Liver (tissue), 9 donors: Measurements from ENCODE around the gene AJUBA. TPM values are rescaled to one million over a fixed set of nuclear protein-coding genes. Genes with fewer than 3 reads are reported as not detected.
A peak's percentile ranks its signal among the peaks of the same experiment; 100 is the strongest.

Experiments
- DNase-seq: peaks from one replicate; pipeline ENCODE4 v3.0.0-alpha.2; 2017; ENCODE audit warnings: low spot score
- H3K27ac ChIP-seq, 2 donors: one replicate each; pipeline ENCODE4 v1.7.0; 2013; ENCODE audit warnings: inconsistent platforms in 2 of 2, low read length in 2 of 2, control low read depth in 1 of 2, low read depth in 1 of 2, mild to moderate bottlenecking in 1 of 2
- H3K27me3 ChIP-seq, 4 donors: one replicate each; pipeline versions ENCODE4 v1.6.1 to v1.7.0; 2013; ENCODE audit warnings: low read length in 3 of 4, inconsistent platforms in 1 of 4, mild to moderate bottlenecking in 1 of 4, moderate library complexity in 1 of 4; ENCODE audit not compliant: control insufficient read depth in 4 of 4, insufficient read depth in 4 of 4
- H3K36me3 ChIP-seq, 4 donors: one replicate each; pipeline versions ENCODE4 v1.6.1 to v1.7.0; 2013; ENCODE audit warnings: low read length in 3 of 4, mild to moderate bottlenecking in 3 of 4, low read depth in 1 of 4, moderate library complexity in 1 of 4; ENCODE audit not compliant: control insufficient read depth in 4 of 4, insufficient read depth in 3 of 4
- H3K4me1 ChIP-seq, 4 donors: one replicate each; pipeline versions ENCODE4 v1.6.1 to v1.7.0; 2013; ENCODE audit warnings: low read length in 3 of 4, mild to moderate bottlenecking in 3 of 4, moderate library complexity in 1 of 4; ENCODE audit not compliant: control insufficient read depth in 4 of 4, insufficient read depth in 4 of 4
- H3K4me3 ChIP-seq, 3 donors: one replicate each; pipeline versions ENCODE4 v1.6.1 to v1.7.0; 2013; ENCODE audit warnings: low read length in 3 of 3, control low read depth in 1 of 3, low read depth in 1 of 3, mild to moderate bottlenecking in 1 of 3
- H3K9ac ChIP-seq, 2 donors: one replicate each; pipeline ENCODE4 v1.7.0; 2013; ENCODE audit warnings: low read length in 2 of 2, mild to moderate bottlenecking in 2 of 2, moderate library complexity in 2 of 2, control low read depth in 1 of 2, low read depth in 1 of 2
- H3K9me3 ChIP-seq, 4 donors: one replicate each; pipeline versions ENCODE4 v1.6.1 to v1.7.0; 2013; ENCODE audit warnings: low read length in 3 of 4; ENCODE audit not compliant: control insufficient read depth in 4 of 4
- CTCF ChIP-seq: fragments of 150-350 bp; IDR thresholded peaks from 2 replicates; pipeline ENCODE4 v1.5.1; 2017; ENCODE audit warnings: improper control_type of control experiment, low read depth, low read length; ENCODE audit not compliant: missing input control
- EGR1 ChIP-seq, 2 donors: IDR thresholded peaks; 2 replicates each; pipeline ENCODE4 v1.6.1; 2016 to 2018; ENCODE audit warnings: antibody characterized with exemption in 2 of 2, low read depth in 2 of 2
- FOXA1 ChIP-seq: IDR thresholded peaks from 2 replicates; pipeline ENCODE4 v1.6.1; 2016; ENCODE audit warnings: antibody characterized with exemption
- HNF4A ChIP-seq, 2 donors: conservative IDR thresholded peaks; 2 replicates each; pipeline ENCODE4 v1.6.1; 2016; ENCODE audit warnings: antibody characterized with exemption in 2 of 2, mild to moderate bottlenecking in 2 of 2
- HNF4G ChIP-seq: IDR thresholded peaks from 2 replicates; pipeline ENCODE4 v1.6.1; 2016; ENCODE audit warnings: antibody characterized with exemption
- JUND ChIP-seq, 2 donors: IDR thresholded peaks; 2 replicates each; pipeline ENCODE4 v1.6.1; 2016; ENCODE audit warnings: antibody characterized with exemption in 2 of 2
- MAX ChIP-seq: IDR thresholded peaks from 2 replicates; pipeline ENCODE4 v1.6.1; 2016; ENCODE audit warnings: antibody characterized with exemption
- NR2F2 ChIP-seq: IDR thresholded peaks from 2 replicates; pipeline ENCODE4 v1.6.1; 2016; ENCODE audit warnings: antibody characterized with exemption
- RAD21 ChIP-seq, 2 donors: IDR thresholded peaks; 2 replicates each; pipeline ENCODE4 v1.6.1; 2016; ENCODE audit warnings: antibody characterized with exemption in 2 of 2, mild to moderate bottlenecking in 2 of 2
- REST ChIP-seq: IDR thresholded peaks from 2 replicates; pipeline ENCODE4 v1.6.1; 2016; ENCODE audit warnings: antibody characterized with exemption, mild to moderate bottlenecking
- RXRA ChIP-seq, 2 donors: IDR thresholded peaks; 2 replicates each; pipeline ENCODE4 v1.6.1; 2017 to 2018; ENCODE audit warnings: antibody characterized with exemption in 2 of 2, mild to moderate bottlenecking in 1 of 2
- YY1 ChIP-seq: IDR thresholded peaks from 2 replicates; pipeline ENCODE4 v1.6.1; 2016; ENCODE audit warnings: antibody characterized with exemption, mild to moderate bottlenecking
- ZBTB33 ChIP-seq: IDR thresholded peaks from 2 replicates; pipeline ENCODE4 v1.6.1; 2016; ENCODE audit warnings: antibody characterized with exemption
- WGBS: extraction: QIAGEN DNeasy Blood & Tissue Kit; methylation state at CpG from one replicate; pipeline ENCODE4 v1.1.7; 2013; 5-methylcytosine and 5-hydroxymethylcytosine counted together
- polyA plus RNA-seq, 2 donors: library from polyadenylated mRNA; stranded (reverse) in 1 of 2; unstranded in 1 of 2; fragments of 200-250 nt in 1 of 2; fragments of >200 nt in 1 of 2; fragmentation: Nextera tagmentation in 1 of 2; extraction: Ambion mirVana in 1 of 2; gene quantifications; one replicate each; pipeline versions ENCODE4 v1.2.1 to v1.2.3, GENCODE V29; 2013 to 2015
- total RNA-seq, 2 donors: library from RNA; depleted of rRNA; stranded (reverse); fragments of >200 nt; gene quantifications; one replicate each; pipeline ENCODE4 v1.2.3, GENCODE V29; 2014
- donor health status: healthy.
- donor health status: healthy.
- donor health status: healthy.
- donor health status: healthy.
- donor health status: healthy.

Gene AJUBA
- total and polyA plus RNA-seq, 4 donors, result 15.5 to 34.9 (median 19.6) TPM

- DNase-seq, result no peak
- 25% methylated on average over 12 of the region's 12 CpGs for WGBS
Observed at GRCh38 chr14:22928237-22929103, 53.9 kb downstream of the AJUBA start.

More at GRCh38 chr14:22928237-22929103, 53.9 kb downstream of the AJUBA start:
- Histone ChIP-seq H3K36me3 (peaks cover 0 to 21% (median 19%) of the 10 kb centered on the region in 4 donors), H3K4me1 (peaks cover 0 to 22% (median 13%) of the 10 kb centered on the region in 4 donors), H3K27ac (peak overlapping the region; percentile 88 to 89), H3K27me3 (no peaks in the 10 kb centered on the region), H3K9me3 (no peaks in the 10 kb centered on the region), H3K4me3 (peak overlapping the region; percentile 66 to 98 (median 78)), H3K9ac (peak overlapping the region; percentile 87 to 88)
- TF ChIP-seq YY1 (no peak), RAD21 (IDR thresholded peaks at IDR 0.05) (no peak), NR2F2 (no peak), HNF4A (conservative IDR thresholded peaks at IDR 0.05) (no peak), HNF4G (no peak), MAX (no peak), FOXA1 (no peak), JUND (IDR thresholded peaks at IDR 0.05) (no peak), EGR1 (IDR thresholded peaks at IDR 0.05; ENCODE audit: low read depth in 2 of 2) (no peak), RXRA (IDR thresholded peaks at IDR 0.05) (no peak), ZBTB33 (no peak), CTCF (no peak), REST (no peak)
